ENCODE data around the gene NOL4L. TPM values are rescaled to one million over a fixed set of nuclear protein-coding genes. Genes with fewer than 3 reads are reported as not detected.

Gene NOL4L
- total and polyA plus RNA-seq, 2 experiments from 2014 or later = 38.8 to 39.2 TPM

GRCh38 chr20:32626859-32627636 lies 41.9 kb upstream of the NOL4L start:
- TF ChIP-seq JUNB (IDR thresholded peaks at IDR 0.05; ENCODE audit: unreplicated experiment) (no peak), ZNF114 (CRISPR knock-in tag; IDR thresholded peaks at IDR 0.05) (no peak), ZNF331 (CRISPR knock-in tag; IDR thresholded peaks at IDR 0.05; ENCODE audit: low read depth) (no peak), ETS1 (IDR thresholded peaks at IDR 0.05) (no peak), REST (IDR thresholded peaks at IDR 0.05; ENCODE audit: unreplicated experiment) (no peak), NANOG (IDR thresholded peaks at IDR 0.05; ENCODE audit: borderline replicate concordance) (no peak), STAT1 (IDR thresholded peaks at IDR 0.05; ENCODE audit: unreplicated experiment) (no peak), EZH2 (IDR thresholded peaks at IDR 0.05; ENCODE audit: low read depth, unreplicated experiment) (no peak), EZH2phosphoT487 (IDR thresholded peaks at IDR 0.05; ENCODE audit: unreplicated experiment) (no peak), CTCF (conservative IDR thresholded peaks at IDR 0.05; ENCODE audit: low read depth in 2 of 2) (no peak), CREB1 (CRISPR knock-in tag; IDR thresholded peaks at IDR 0.05; ENCODE audit: low read depth) (no peak), POLR2AphosphoS5 (IDR thresholded peaks at IDR 0.05; ENCODE audit: low read depth) (no peak)
- TF ChIP-seq, protein P1, sequence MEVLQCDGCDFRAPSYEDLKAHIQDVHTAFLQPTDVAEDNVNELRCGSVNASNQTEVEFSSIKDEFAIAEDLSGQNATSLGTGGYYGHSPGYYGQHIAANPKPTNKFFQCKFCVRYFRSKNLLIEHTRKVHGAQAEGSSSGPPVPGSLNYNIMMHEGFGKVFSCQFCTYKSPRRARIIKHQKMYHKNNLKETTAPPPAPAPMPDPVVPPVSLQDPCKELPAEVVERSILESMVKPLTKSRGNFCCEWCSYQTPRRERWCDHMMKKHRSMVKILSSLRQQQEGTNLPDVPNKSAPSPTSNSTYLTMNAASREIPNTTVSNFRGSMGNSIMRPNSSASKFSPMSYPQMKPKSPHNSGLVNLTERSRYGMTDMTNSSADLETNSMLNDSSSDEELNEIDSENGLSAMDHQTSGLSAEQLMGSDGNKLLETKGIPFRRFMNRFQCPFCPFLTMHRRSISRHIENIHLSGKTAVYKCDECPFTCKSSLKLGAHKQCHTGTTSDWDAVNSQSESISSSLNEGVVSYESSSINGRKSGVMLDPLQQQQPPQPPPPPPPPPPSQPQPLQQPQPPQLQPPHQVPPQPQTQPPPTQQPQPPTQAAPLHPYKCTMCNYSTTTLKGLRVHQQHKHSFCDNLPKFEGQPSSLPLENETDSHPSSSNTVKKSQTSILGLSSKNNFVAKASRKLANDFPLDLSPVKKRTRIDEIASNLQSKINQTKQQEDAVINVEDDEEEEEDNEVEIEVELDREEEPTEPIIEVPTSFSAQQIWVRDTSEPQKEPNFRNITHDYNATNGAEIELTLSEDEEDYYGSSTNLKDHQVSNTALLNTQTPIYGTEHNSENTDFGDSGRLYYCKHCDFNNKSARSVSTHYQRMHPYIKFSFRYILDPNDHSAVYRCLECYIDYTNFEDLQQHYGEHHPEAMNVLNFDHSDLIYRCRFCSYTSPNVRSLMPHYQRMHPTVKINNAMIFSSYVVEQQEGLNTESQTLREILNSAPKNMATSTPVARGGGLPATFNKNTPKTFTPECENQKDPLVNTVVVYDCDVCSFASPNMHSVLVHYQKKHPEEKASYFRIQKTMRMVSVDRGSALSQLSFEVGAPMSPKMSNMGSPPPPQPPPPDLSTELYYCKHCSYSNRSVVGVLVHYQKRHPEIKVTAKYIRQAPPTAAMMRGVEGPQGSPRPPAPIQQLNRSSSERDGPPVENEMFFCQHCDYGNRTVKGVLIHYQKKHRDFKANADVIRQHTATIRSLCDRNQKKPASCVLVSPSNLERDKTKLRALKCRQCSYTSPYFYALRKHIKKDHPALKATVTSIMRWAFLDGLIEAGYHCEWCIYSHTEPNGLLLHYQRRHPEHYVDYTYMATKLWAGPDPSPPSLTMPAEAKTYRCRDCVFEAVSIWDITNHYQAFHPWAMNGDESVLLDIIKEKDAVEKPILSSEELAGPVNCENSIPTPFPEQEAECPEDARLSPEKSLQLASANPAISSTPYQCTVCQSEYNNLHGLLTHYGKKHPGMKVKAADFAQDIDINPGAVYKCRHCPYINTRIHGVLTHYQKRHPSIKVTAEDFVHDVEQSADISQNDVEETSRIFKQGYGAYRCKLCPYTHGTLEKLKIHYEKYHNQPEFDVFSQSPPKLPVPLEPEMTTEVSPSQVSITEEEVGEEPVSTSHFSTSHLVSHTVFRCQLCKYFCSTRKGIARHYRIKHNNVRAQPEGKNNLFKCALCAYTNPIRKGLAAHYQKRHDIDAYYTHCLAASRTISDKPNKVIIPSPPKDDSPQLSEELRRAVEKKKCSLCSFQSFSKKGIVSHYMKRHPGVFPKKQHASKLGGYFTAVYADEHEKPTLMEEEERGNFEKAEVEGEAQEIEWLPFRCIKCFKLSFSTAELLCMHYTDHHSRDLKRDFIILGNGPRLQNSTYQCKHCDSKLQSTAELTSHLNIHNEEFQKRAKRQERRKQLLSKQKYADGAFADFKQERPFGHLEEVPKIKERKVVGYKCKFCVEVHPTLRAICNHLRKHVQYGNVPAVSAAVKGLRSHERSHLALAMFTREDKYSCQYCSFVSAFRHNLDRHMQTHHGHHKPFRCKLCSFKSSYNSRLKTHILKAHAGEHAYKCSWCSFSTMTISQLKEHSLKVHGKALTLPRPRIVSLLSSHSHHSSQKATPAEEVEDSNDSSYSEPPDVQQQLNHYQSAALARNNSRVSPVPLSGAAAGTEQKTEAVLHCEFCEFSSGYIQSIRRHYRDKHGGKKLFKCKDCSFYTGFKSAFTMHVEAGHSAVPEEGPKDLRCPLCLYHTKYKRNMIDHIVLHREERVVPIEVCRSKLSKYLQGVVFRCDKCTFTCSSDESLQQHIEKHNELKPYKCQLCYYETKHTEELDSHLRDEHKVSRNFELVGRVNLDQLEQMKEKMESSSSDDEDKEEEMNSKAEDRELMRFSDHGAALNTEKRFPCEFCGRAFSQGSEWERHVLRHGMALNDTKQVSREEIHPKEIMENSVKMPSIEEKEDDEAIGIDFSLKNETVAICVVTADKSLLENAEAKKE (CRISPR knock-in tag; IDR thresholded peaks at IDR 0.05) = no peak
- H3K79me2 ChIP-seq (replicated peaks; ENCODE audit: insufficient read depth) = no peaks in the 10 kb centered on the region
- Mint-ChIP-seq H3K27me3 (ENCODE audit: insufficient read depth, low read depth, poor library complexity) (peaks cover 17% of the 10 kb centered on the region), H3K27ac (no peak overlapping the region), H3K9me3 (no peaks in the 10 kb centered on the region), H3K36me3 (ENCODE audit: low read depth) (no peaks in the 10 kb centered on the region), H3K4me3 (no peak overlapping the region), H3K4me1 (peaks cover 25% of the 10 kb centered on the region)
- H3K36me3 ChIP-seq (ENCODE audit: insufficient read depth) = no peaks in the 10 kb centered on the region
- DNase-seq (ENCODE audit: low spot score) = no peak
- peaks cover 16% of the 10 kb centered on the region for H3K4me1 ChIP-seq (ENCODE audit: insufficient read depth)
- H3K4me3 ChIP-seq = peak overlapping the region; percentile 41; the same call in 1 of the 2 replicates
- 0 out of 2 replicates have a peak, but pooled peaks cover 2% of the 10 kb centered on the region for H4K20me1 ChIP-seq (replicated peaks; ENCODE audit: insufficient read depth)
- no peaks in the 10 kb centered on the region for H3K9me2 ChIP-seq (ENCODE audit: insufficient read depth)
- 0 out of 2 replicates have a peak overlapping the region, but pooled peaks have one; percentile 33 for H3K27ac ChIP-seq (ENCODE audit: low read depth)
- H3K27me3 ChIP-seq (ENCODE audit: insufficient read depth) = no peaks in the 10 kb centered on the region
- H2AFZ ChIP-seq = peak overlapping the region; percentile 100
- peaks cover 45% of the 10 kb centered on the region for H3F3A ChIP-seq (replicated peaks; ENCODE audit: low read depth)
- peak overlapping the region; percentile 79 for H3K4me2 ChIP-seq
- ATAC-seq = no peak

Data from GM23338 (cell line).